ENCODE data around the gene LRP2. TPM values are rescaled to one million over a fixed set of nuclear protein-coding genes. Genes with fewer than 3 reads are reported as not detected.
"Not testable (repeated sequence)": the region's sequence is repeated elsewhere in the genome, so short reads cannot be mapped to it uniquely, and the experiment has no call there.

Gene LRP2
- under 1 TPM; 0.37 to 0.70 TPM for total RNA-seq

DNA sequence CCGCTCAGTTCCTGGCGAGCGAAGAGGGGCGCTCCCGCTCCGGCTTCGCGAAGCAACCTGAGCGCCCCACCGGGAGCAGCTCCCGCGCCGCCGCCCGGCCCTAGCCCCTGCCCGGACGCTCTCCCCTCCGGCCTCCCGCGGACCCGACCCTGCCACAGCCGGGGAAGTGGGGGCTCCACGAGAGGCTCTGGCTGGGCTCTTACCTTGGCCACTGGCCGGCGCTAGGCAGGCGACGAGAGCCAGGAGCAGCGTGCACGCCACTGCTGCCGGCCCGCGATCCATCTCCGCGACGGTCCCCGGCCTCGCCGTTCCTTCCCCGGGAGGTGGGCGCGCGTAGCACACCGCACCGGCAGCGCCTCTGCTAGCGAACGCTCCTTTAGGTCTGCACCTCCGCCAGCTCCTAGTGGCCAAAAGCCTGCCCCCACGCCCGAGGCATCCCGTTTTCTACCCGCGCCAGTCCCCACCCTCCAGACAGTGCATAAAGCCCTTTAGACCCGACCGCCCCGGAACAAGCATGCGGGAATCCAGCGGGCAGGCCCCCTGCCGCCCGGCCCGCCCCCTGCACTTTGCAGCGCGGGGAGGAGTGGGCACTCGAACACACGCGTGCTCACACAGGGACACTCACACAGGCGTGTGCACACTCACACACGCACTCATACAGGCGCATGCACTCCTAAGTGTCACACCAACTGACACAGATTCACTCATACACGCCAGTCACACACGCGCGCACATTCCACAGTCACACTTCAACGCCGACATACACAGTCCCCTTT, at the start of gene LRP2:
LRP2 (minus strand) TSS at position 417 of the 776 bp plus-strand sequence; CDS start at position 282, 135 bp downstream.
- ATAC-seq (replicated peaks in 1 of 2) = peak; percentile 25 to 27
- peaks cover 63% of the 10 kb centered on the region for H3K27me3 Mint-ChIP-seq (ENCODE audit: low read depth)
- no peaks in the 10 kb centered on the region for H3K9me3 Mint-ChIP-seq
- DNase-seq = peak; percentile 27 to 34
- peak within 1 kb of the TSS; percentile 92 to 93 for H3K4me3 Mint-ChIP-seq
- no peak within 1 kb of the TSS for H3K27ac Mint-ChIP-seq
- H3K36me3 Mint-ChIP-seq (ENCODE audit: insufficient read depth in 2 of 2) = peaks cover 3 to 4% of the 10 kb centered on the region in 2 donors
- H3K4me1 Mint-ChIP-seq (ENCODE audit: low read depth) = peaks cover 43% of the 10 kb centered on the region

DNA sequence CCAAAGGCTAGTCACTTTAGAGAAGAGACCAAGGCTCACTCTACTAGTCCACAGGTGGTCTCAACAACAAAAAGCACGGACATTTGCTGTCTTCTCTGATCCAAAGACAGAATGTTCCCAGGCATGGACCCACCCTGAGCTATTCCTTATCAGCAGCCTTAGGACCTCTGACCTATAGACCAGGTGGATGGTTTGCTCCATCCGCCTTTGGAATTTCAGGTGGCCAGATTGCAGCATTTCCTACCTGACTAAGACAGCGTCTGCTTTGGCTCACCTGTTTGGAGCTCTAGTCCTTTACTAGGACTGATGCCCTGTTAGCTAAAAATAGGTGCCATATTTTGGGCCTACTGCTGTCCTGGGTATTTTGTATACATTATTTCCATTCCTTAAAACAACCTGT, 44.6 kb upstream of the LRP2 start:
- peaks cover 0 to 2% of the 10 kb centered on the region in 2 donors for H3K36me3 Mint-ChIP-seq (ENCODE audit: insufficient read depth in 2 of 2)
- no peaks in the 10 kb centered on the region for H3K4me1 Mint-ChIP-seq (ENCODE audit: low read depth)
- H3K9me3 Mint-ChIP-seq = peaks cover 0 to 1% of the 10 kb centered on the region in 2 donors
- H3K4me3 Mint-ChIP-seq = no peak overlapping the region
- H3K27ac Mint-ChIP-seq = no peak overlapping the region
- DNase-seq = no peak
- no peak for ATAC-seq (replicated peaks in 1 of 2)
- peaks cover 36% of the 10 kb centered on the region for H3K27me3 Mint-ChIP-seq (ENCODE audit: low read depth)

DNA sequence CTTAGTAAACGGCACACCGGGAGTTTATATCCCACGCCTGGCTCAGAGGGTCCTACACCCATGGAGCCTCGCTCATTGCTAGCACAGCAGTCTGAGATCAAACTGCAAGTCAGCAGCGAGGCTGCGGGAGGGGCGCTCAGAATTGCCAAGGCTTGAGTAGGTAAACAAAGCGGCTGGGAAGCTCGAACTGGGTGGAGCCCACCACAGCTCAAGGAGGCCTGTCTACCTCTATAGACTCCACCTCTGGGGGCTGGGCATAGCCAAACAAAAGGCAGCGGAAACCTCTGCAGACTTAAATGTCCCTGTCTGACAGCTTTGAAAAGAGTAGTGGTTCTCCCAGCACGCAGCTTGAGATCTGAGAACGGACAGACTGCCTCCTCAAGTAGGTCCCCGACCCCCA, 37.2 kb upstream of the LRP2 start:
- H3K9me3 Mint-ChIP-seq; H3K36me3 Mint-ChIP-seq (ENCODE audit: insufficient read depth in 2 of 2); ATAC-seq (replicated peaks in 1 of 2); H3K4me1 Mint-ChIP-seq (ENCODE audit: low read depth); H3K4me3 Mint-ChIP-seq; DNase-seq; H3K27ac Mint-ChIP-seq: not testable (repeated sequence)
- H3K27me3 Mint-ChIP-seq (ENCODE audit: low read depth) = peaks cover 28% of the 10 kb centered on the region

DNA sequence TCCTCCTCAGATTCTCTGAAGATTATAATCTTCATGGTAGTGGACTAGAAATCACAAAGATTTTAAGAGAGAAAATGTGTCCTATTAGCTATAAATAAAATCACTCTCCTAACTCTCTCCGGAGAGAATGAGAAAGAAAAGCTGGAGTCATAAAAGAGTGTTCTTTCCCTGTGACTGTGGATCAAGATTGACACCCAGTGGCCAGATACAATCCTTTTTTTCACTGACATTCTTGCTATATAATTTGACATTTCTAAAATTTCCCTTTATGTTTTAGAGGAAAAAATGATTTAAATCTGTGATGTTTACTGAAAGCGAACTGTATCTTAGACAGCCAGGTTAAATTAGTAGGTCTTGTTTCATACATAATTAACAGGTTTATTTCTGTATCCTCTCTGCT, 35.4 kb upstream of the LRP2 start:
- no peaks in the 10 kb centered on the region for H3K36me3 Mint-ChIP-seq (ENCODE audit: insufficient read depth in 2 of 2)
- DNase-seq (no peak), ATAC-seq (replicated peaks in 1 of 2) (no peak)
- peaks cover 23% of the 10 kb centered on the region for H3K27me3 Mint-ChIP-seq (ENCODE audit: low read depth)
- no peak overlapping the region for H3K27ac Mint-ChIP-seq
- peaks cover 0 to 1% of the 10 kb centered on the region in 2 donors for H3K9me3 Mint-ChIP-seq
- H3K4me3 Mint-ChIP-seq = no peak overlapping the region
- H3K4me1 Mint-ChIP-seq (ENCODE audit: low read depth) = no peaks in the 10 kb centered on the region

DNA sequence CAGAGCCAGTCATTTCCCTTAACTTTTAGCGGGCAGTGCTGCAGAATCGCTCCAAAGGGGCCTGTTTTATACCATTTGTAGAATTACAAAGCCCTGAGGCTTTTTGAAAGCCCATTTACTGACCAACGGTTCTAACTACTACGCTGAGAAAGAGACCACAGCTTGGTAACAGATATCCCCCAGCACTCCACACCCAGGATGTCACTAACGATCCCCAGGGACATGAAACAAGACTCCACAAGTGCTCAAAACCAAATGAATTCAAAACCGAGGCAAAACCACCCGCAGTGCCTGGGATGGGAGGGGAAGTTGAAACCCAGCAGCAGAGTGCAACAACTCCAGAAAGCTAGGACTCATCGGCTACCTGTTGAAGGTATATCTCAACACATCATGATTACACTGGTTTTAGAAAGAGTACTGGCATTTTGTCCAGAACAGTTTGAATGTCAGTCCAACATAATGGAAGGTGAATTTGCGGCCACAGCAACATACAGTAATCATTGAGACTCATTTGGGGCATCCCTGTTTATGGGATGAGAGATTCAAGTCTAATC, 33.6 kb upstream of the LRP2 start:
- Mint-ChIP-seq H3K4me1 (ENCODE audit: low read depth) (no peaks in the 10 kb centered on the region), H3K27me3 (ENCODE audit: low read depth) (peaks cover 18% of the 10 kb centered on the region), H3K4me3 (no peak overlapping the region), H3K36me3 (ENCODE audit: insufficient read depth in 2 of 2) (no peaks in the 10 kb centered on the region), H3K9me3 (no peaks in the 10 kb centered on the region), H3K27ac (no peak overlapping the region)
- DNase-seq = no peak
- ATAC-seq (replicated peaks in 1 of 2) = no peak

DNA sequence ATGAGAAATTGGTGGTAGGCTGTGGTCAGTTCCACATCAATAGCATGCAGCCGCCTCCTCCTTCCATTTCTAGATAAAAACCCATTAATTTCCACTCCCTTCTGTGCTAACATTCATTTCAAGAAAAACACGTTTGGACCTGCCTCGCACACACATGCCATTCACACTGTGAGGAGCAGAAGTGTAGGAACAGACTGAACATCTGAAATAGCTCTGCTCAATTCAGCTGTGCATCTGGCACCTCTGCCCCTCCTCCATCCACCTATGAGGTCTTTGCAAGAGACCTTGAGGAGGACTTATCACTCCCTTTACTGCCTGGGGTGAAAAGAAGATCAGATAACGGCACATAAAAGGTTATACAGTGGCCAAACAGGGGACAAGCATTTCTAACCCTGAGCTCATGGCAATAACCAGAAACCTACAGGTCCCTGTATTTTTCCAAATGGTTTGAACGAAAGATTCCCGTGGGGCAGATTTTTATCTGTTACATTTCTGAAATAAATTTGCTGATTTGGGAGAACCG, 30.8 kb upstream of the LRP2 start:
- H3K27ac Mint-ChIP-seq = no peak overlapping the region
- DNase-seq (no peak), ATAC-seq (replicated peaks in 1 of 2) (no peak)
- no peaks in the 10 kb centered on the region for H3K4me1 Mint-ChIP-seq (ENCODE audit: low read depth)
- H3K4me3 Mint-ChIP-seq = no peak overlapping the region
- no peaks in the 10 kb centered on the region for H3K9me3 Mint-ChIP-seq
- H3K27me3 Mint-ChIP-seq (ENCODE audit: low read depth) = peaks cover 34% of the 10 kb centered on the region
- H3K36me3 Mint-ChIP-seq (ENCODE audit: insufficient read depth in 2 of 2) = no peaks in the 10 kb centered on the region

DNA sequence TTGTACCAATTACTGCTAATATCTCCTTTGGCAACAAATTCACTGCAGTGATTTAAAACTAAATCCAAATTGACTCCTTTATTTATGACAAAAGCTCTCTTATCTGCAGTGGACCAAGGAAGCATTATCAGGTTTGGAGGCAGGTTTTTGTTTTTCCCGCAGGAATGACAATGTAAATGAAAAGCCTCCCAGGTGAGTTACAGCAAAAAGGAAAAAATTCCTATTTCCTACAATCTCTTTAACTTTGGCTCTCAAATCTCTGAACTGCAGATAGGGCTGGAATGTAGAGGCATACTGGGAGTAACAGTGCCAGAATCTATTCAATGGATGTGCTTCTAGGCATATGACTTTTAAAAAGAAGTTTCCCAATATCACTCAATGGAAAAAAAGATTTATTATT, 28.9 kb upstream of the LRP2 start:
- Mint-ChIP-seq H3K36me3 (ENCODE audit: insufficient read depth in 2 of 2) (no peaks in the 10 kb centered on the region), H3K27ac (no peak overlapping the region), H3K9me3 (peaks cover 0 to 1% of the 10 kb centered on the region in 2 donors), H3K4me3 (no peak overlapping the region), H3K27me3 (ENCODE audit: low read depth) (peaks cover 36% of the 10 kb centered on the region), H3K4me1 (ENCODE audit: low read depth) (no peaks in the 10 kb centered on the region)
- ATAC-seq (replicated peaks in 1 of 2) (no peak), DNase-seq (no peak)

DNA sequence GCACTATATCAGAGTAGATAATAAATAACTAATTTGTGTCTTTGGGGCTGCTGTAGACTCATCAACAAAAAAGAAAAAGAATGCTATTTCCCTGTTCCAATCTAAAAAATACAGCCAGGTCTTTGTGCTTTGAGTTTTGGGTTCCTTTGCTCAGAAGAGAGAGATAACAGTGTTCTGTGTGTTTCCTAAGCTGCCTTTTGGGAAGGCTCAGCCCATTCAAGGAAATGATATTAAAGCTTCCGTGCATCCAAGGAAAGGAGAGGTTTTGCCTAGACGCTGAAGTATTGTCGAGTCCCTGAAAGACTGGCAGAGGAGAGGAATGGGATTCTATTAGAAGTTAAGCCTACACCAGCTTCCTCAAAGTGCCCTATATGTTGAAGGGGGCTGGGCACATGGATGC, 25.8 kb upstream of the LRP2 start:
- Mint-ChIP-seq H3K27ac (no peak overlapping the region), H3K9me3 (peaks cover 0 to 1% of the 10 kb centered on the region in 2 donors), H3K4me3 (no peak overlapping the region), H3K4me1 (ENCODE audit: low read depth) (no peaks in the 10 kb centered on the region), H3K27me3 (ENCODE audit: low read depth) (peaks cover 34% of the 10 kb centered on the region), H3K36me3 (ENCODE audit: insufficient read depth in 2 of 2) (no peaks in the 10 kb centered on the region)
- ATAC-seq (replicated peaks in 1 of 2) (no peak), DNase-seq (no peak)

DNA sequence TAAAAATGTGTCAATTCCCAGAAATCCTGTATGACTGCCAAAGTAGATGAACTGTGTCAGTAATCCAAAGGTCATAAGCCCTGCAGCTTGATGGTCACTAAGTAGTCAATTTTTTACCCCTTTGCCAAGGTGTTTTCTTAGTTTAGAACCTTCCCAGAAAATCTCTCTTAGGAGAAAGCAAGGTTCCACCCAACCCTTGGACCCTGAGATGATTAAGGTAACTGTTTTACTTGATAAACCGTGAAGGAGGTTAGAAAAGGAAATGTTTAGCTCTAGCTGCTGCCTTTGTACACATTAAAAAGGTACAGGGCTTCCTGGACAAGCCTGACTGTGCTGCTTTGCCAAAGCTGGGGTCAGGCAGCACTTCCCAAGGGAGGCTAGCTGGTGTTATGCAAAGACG, 24.4 kb upstream of the LRP2 start:
- Mint-ChIP-seq H3K36me3 (ENCODE audit: insufficient read depth in 2 of 2) (no peaks in the 10 kb centered on the region), H3K9me3 (peaks cover 0 to 1% of the 10 kb centered on the region in 2 donors), H3K27me3 (ENCODE audit: low read depth) (peaks cover 45% of the 10 kb centered on the region), H3K27ac (no peak overlapping the region), H3K4me1 (ENCODE audit: low read depth) (no peaks in the 10 kb centered on the region), H3K4me3 (no peak overlapping the region)
- ATAC-seq (replicated peaks in 1 of 2) (no peak), DNase-seq (no peak)

DNA sequence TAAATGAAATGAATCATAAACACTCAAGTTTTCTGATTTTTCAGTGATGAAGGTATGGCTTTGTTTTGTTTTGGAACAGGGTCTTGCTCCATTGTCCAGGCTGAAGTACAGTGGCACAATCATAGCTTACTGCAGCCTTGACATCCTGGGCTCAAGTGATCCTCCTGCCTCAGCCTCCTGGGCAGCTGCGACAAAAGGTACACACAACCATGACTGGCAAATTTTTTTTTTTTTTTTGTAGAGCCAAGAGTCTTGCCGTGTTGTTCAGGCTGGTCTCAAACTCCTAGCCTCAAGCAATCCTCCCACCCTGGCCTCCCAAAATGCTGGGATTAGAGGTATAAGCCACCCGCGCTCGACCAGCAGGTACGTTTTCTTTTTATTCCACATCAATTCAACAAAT, 22.5 kb upstream of the LRP2 start:
- H3K27me3 Mint-ChIP-seq (ENCODE audit: low read depth) = peaks cover 42% of the 10 kb centered on the region
- ATAC-seq (replicated peaks in 1 of 2) = no peak
- no peak overlapping the region for H3K27ac Mint-ChIP-seq
- H3K9me3 Mint-ChIP-seq = peaks cover 0 to 1% of the 10 kb centered on the region in 2 donors
- H3K4me1 Mint-ChIP-seq (ENCODE audit: low read depth) = no peaks in the 10 kb centered on the region
- H3K36me3 Mint-ChIP-seq (ENCODE audit: insufficient read depth in 2 of 2) = no peaks in the 10 kb centered on the region
- H3K4me3 Mint-ChIP-seq = no peak overlapping the region
- no peak for DNase-seq

DNA sequence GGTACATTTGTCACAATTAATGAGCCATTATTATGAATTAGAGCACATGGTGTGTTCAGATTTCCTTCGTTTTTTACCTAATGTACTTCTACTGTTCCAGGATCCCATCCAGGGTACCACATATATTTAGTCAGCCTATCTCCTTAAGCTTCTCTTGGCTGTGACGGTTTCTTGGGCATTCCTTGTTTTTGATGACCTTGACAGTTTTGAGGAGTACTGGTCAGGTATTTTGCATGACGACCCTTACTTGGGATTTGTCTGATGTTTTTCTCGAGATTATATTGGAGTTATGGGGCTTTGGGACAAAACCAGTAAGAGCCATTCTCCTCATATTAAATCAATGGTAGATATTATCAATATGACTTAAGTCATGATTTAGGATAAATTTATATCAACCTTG, 10.2 kb upstream of the LRP2 start:
- H3K27ac Mint-ChIP-seq = no peak overlapping the region
- no peaks in the 10 kb centered on the region for H3K4me1 Mint-ChIP-seq (ENCODE audit: low read depth)
- H3K4me3 Mint-ChIP-seq = no peak overlapping the region
- peaks cover 3% of the 10 kb centered on the region in 2 donors for H3K9me3 Mint-ChIP-seq
- H3K36me3 Mint-ChIP-seq (ENCODE audit: insufficient read depth in 2 of 2) = no peaks in the 10 kb centered on the region
- no peak for ATAC-seq (replicated peaks in 1 of 2)
- peaks cover 34% of the 10 kb centered on the region for H3K27me3 Mint-ChIP-seq (ENCODE audit: low read depth)
- DNase-seq = no peak

DNA sequence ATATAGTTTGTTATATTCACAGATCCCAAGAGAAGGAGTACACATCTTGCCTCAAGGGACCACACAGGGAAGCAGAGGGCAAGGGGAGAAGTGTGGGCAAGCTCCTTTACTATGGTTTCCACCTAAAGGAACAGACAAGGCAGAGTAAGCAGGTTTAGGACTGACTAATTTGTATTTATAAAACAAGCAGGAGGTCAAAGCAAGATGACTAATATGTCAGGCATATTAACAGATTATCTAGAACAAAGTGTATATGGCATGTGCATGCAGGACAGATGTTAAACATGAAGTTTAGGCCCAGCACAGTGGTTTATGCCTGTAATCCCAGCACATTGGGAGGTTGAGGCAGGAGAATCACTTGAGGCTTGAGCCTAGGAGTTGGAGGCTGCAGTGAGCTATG, 3.7 kb upstream of the LRP2 start:
- no peak overlapping the region for H3K4me3 Mint-ChIP-seq
- DNase-seq (no peak), ATAC-seq (replicated peaks in 1 of 2) (no peak)
- peaks cover 3% of the 10 kb centered on the region in 2 donors for H3K9me3 Mint-ChIP-seq
- peaks cover 59% of the 10 kb centered on the region for H3K27me3 Mint-ChIP-seq (ENCODE audit: low read depth)
- peaks cover 42% of the 10 kb centered on the region for H3K4me1 Mint-ChIP-seq (ENCODE audit: low read depth)
- H3K36me3 Mint-ChIP-seq (ENCODE audit: insufficient read depth in 2 of 2) = peaks cover 3 to 4% of the 10 kb centered on the region in 2 donors
- H3K27ac Mint-ChIP-seq = no peak overlapping the region

DNA sequence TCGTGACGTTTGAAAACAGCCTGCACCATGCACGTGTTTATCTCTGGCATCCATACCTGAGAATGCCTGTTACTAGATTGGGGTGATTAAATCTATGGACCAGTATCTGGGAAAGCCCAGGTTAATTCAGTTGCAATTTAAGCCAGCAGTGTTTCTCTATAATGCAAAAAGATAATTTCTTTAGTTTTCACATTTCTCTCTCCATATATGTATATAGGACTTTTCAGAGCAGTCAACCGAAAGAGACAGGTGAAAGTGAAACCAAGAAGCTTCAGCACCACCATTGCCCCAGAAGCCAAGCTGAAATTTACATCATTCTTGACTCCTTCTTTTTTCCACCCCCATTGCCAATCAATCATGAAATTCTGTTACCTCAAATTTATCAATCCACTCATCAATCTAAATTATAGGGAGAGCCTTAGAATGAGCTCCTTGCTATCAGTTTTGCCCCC, 2.7 kb upstream of the LRP2 start:
- DNase-seq (no peak), ATAC-seq (replicated peaks in 1 of 2) (peak; percentile 34 to 38)
- Mint-ChIP-seq H3K36me3 (ENCODE audit: insufficient read depth in 2 of 2) (peaks cover 3 to 4% of the 10 kb centered on the region in 2 donors), H3K4me1 (ENCODE audit: low read depth) (peaks cover 43% of the 10 kb centered on the region), H3K27ac (peak overlapping the region; percentile 24), H3K27me3 (ENCODE audit: low read depth) (peaks cover 64% of the 10 kb centered on the region), H3K9me3 (peaks cover 3% of the 10 kb centered on the region in 2 donors), H3K4me3 (peak overlapping the region; percentile 92 to 93)

Measured in activated T-cell treated with anti-CD3 and anti-CD28 coated beads, Interleukin-2, amount 50 U/mL, for 72 hours (primary cell).